Activated T-cell treated with anti-CD3 and anti-CD28 coated beads, Interleukin-2, amount 50 U/mL, for 4 hours (primary cell): Measurements from ENCODE around the gene SERPINB12. TPM values are rescaled to one million over a fixed set of nuclear protein-coding genes. Genes with fewer than 3 reads are reported as not detected.

Source experiments
- ATAC-seq, 2 donors: fragments of 200-7000 bp; cut with Tn5 transposase; one replicate each; pipeline ENCODE4 v1.10.0; 2021
- DNase-seq: peaks from one replicate; pipeline ENCODE4 v3.0.0-alpha.2; 2020
- H3K27me3 Mint-ChIP-seq: one replicate; pipeline ENCODE4 v1.8.0; 2021; ENCODE audit warnings: low read depth, mixed read lengths
- H3K36me3 Mint-ChIP-seq: one replicate; pipeline ENCODE4 v1.8.0; 2022; ENCODE audit warnings: mixed read lengths; ENCODE audit not compliant: insufficient read depth
- H3K4me1 Mint-ChIP-seq: one replicate; pipeline ENCODE4 v1.8.0; 2021; ENCODE audit warnings: low read depth, mixed read lengths
- H3K4me3 Mint-ChIP-seq: one replicate; pipeline ENCODE4 v1.8.0; 2021; ENCODE audit warnings: mild to moderate bottlenecking, moderate library complexity, mixed read lengths
- H3K9me3 Mint-ChIP-seq: one replicate; pipeline ENCODE4 v1.8.0; 2021; ENCODE audit warnings: mixed read lengths
- total RNA-seq, 3 donors: library from RNA; stranded (reverse); gene quantifications; one replicate each; pipeline ENCODE4 v1.2.1, GENCODE V29; 2021

Gene SERPINB12
- total RNA-seq, 3 donors from 2014 or later = not detected

- Mint-ChIP-seq H3K4me3 (no peak overlapping the region), H3K27me3 (peaks cover 13% of the 10 kb centered on the region), H3K36me3 (no peaks in the 10 kb centered on the region), H3K9me3 (no peaks in the 10 kb centered on the region), H3K4me1 (no peaks in the 10 kb centered on the region)
- ATAC-seq (no peak), DNase-seq (no peak)
These were observed 25.1 kb downstream of the SERPINB12 start for GRCh38 chr18:63567276-63567675.

GRCh38 chr18:63567825-63568224 lies 25.7 kb downstream of the SERPINB12 start:
- DNase-seq (no peak), ATAC-seq (no peak)
- Mint-ChIP-seq H3K36me3 (no peaks in the 10 kb centered on the region), H3K27me3 (peaks cover 13% of the 10 kb centered on the region), H3K9me3 (no peaks in the 10 kb centered on the region), H3K4me3 (no peak overlapping the region), H3K4me1 (no peaks in the 10 kb centered on the region)

- no peak for ATAC-seq
- no peaks in the 10 kb centered on the region for H3K4me1 Mint-ChIP-seq
- no peaks in the 10 kb centered on the region for H3K36me3 Mint-ChIP-seq
- H3K9me3 Mint-ChIP-seq = no peaks in the 10 kb centered on the region
- DNase-seq = no peak
- H3K27me3 Mint-ChIP-seq = peaks cover 11% of the 10 kb centered on the region
- no peak overlapping the region for H3K4me3 Mint-ChIP-seq
These were observed 28.6 kb downstream of the SERPINB12 start for GRCh38 chr18:63570721-63571120.

GRCh38 chr18:63575681-63576080 lies 33.5 kb downstream of the SERPINB12 start:
- H3K4me3 Mint-ChIP-seq = no peak overlapping the region
- no peaks in the 10 kb centered on the region for H3K4me1 Mint-ChIP-seq
- DNase-seq = no peak
- no peak for ATAC-seq
- no peaks in the 10 kb centered on the region for H3K9me3 Mint-ChIP-seq
- H3K36me3 Mint-ChIP-seq = no peaks in the 10 kb centered on the region
- peaks cover 1% of the 10 kb centered on the region for H3K27me3 Mint-ChIP-seq

- no peaks in the 10 kb centered on the region for H3K9me3 Mint-ChIP-seq
- no peak for DNase-seq
- H3K36me3 Mint-ChIP-seq = no peaks in the 10 kb centered on the region
- H3K4me1 Mint-ChIP-seq = no peaks in the 10 kb centered on the region
- no peak for ATAC-seq
- H3K4me3 Mint-ChIP-seq = no peak overlapping the region
- H3K27me3 Mint-ChIP-seq = peaks cover 11% of the 10 kb centered on the region
These were observed 36.3 kb downstream of the SERPINB12 start for GRCh38 chr18:63578357-63578958.

- no peak for ATAC-seq
These were observed 37.4 kb downstream of the SERPINB12 start for GRCh38 chr18:63579616-63580015.

GRCh38 chr18:63585988-63586387 lies 43.8 kb downstream of the SERPINB12 start:
- H3K9me3 Mint-ChIP-seq = no peaks in the 10 kb centered on the region
- no peak for DNase-seq
- no peak for ATAC-seq

More at GRCh38 chr18:63579616-63580015, 37.4 kb downstream of the SERPINB12 start:
- Mint-ChIP-seq H3K27me3 (peaks cover 13% of the 10 kb centered on the region), H3K36me3 (no peaks in the 10 kb centered on the region), H3K4me1 (no peaks in the 10 kb centered on the region), H3K9me3 (no peaks in the 10 kb centered on the region), H3K4me3 (no peak overlapping the region)
- DNase-seq = no peak

GRCh38 chr18:63586431-63586830 lies 44.3 kb downstream of the SERPINB12 start:
- ATAC-seq (no peak), DNase-seq (no peak)
- peaks cover 9% of the 10 kb centered on the region for H3K27me3 Mint-ChIP-seq
- H3K9me3 Mint-ChIP-seq = no peaks in the 10 kb centered on the region
- H3K4me3 Mint-ChIP-seq = no peak overlapping the region
- no peaks in the 10 kb centered on the region for H3K36me3 Mint-ChIP-seq
- no peaks in the 10 kb centered on the region for H3K4me1 Mint-ChIP-seq

More at GRCh38 chr18:63585988-63586387, 43.8 kb downstream of the SERPINB12 start:
- H3K4me3 Mint-ChIP-seq = no peak overlapping the region
- no peaks in the 10 kb centered on the region for H3K36me3 Mint-ChIP-seq
- no peaks in the 10 kb centered on the region for H3K4me1 Mint-ChIP-seq
- H3K27me3 Mint-ChIP-seq = peaks cover 13% of the 10 kb centered on the region

GRCh38 chr18:63586966-63587365 lies 44.8 kb downstream of the SERPINB12 start, which contains the start of gene SERPINB13:
TSS of gene SERPINB13 (plus strand) at chr18:63587343. CDS start at chr18:63588668, 1,325 bp downstream.
- H3K4me1 Mint-ChIP-seq = no peaks in the 10 kb centered on the region
- no peak for ATAC-seq

GRCh38 chr18:63588909-63589308 lies 46.7 kb downstream of the SERPINB12 start:
- Mint-ChIP-seq H3K4me1 (no peaks in the 10 kb centered on the region), H3K27me3 (peaks cover 6% of the 10 kb centered on the region), H3K9me3 (no peaks in the 10 kb centered on the region), H3K4me3 (no peak overlapping the region), H3K36me3 (no peaks in the 10 kb centered on the region)
- DNase-seq = no peak
- ATAC-seq = no peak

More at GRCh38 chr18:63586966-63587365, 44.8 kb downstream of the SERPINB12 start, which contains the start of gene SERPINB13:
- DNase-seq = no peak
- Mint-ChIP-seq H3K9me3 (no peaks in the 10 kb centered on the region), H3K27me3 (peaks cover 9% of the 10 kb centered on the region), H3K4me3 (no peak within 1 kb of the TSS), H3K36me3 (no peaks in the 10 kb centered on the region)

- ATAC-seq = no peak
- no peaks in the 10 kb centered on the region for H3K36me3 Mint-ChIP-seq
- H3K4me3 Mint-ChIP-seq = no peak overlapping the region
- no peak for DNase-seq
- H3K9me3 Mint-ChIP-seq = no peaks in the 10 kb centered on the region
- H3K4me1 Mint-ChIP-seq = no peaks in the 10 kb centered on the region
- H3K27me3 Mint-ChIP-seq = peaks cover 6% of the 10 kb centered on the region
These were observed 48.2 kb downstream of the SERPINB12 start for GRCh38 chr18:63590373-63590772.

GRCh38 chr18:63590966-63591695 lies 49.0 kb downstream of the SERPINB12 start:
- H3K4me1 Mint-ChIP-seq = no peaks in the 10 kb centered on the region
- ATAC-seq (no peak), DNase-seq (no peak)
- H3K4me3 Mint-ChIP-seq = no peak overlapping the region
- H3K27me3 Mint-ChIP-seq = peaks cover 3% of the 10 kb centered on the region
- H3K9me3 Mint-ChIP-seq = no peaks in the 10 kb centered on the region
- no peaks in the 10 kb centered on the region for H3K36me3 Mint-ChIP-seq

- H3K27me3 Mint-ChIP-seq = peaks cover 3% of the 10 kb centered on the region
- ATAC-seq (no peak), DNase-seq (no peak)
- no peak overlapping the region for H3K4me3 Mint-ChIP-seq
- no peaks in the 10 kb centered on the region for H3K36me3 Mint-ChIP-seq
- H3K9me3 Mint-ChIP-seq = no peaks in the 10 kb centered on the region
- H3K4me1 Mint-ChIP-seq = no peaks in the 10 kb centered on the region
These were observed 49.6 kb downstream of the SERPINB12 start for GRCh38 chr18:63591725-63592124.

- H3K4me1 Mint-ChIP-seq = no peaks in the 10 kb centered on the region
- H3K27me3 Mint-ChIP-seq = peaks cover 4% of the 10 kb centered on the region
- no peak overlapping the region for H3K4me3 Mint-ChIP-seq
- DNase-seq (no peak), ATAC-seq (no peak)
- H3K36me3 Mint-ChIP-seq = no peaks in the 10 kb centered on the region
- no peaks in the 10 kb centered on the region for H3K9me3 Mint-ChIP-seq
These were observed 50.3 kb downstream of the SERPINB12 start for GRCh38 chr18:63592471-63592870.

GRCh38 chr18:63596964-63597363 lies 54.8 kb downstream of the SERPINB12 start:
- Mint-ChIP-seq H3K36me3 (no peaks in the 10 kb centered on the region), H3K9me3 (no peaks in the 10 kb centered on the region), H3K4me3 (no peak overlapping the region), H3K4me1 (no peaks in the 10 kb centered on the region), H3K27me3 (peaks cover 4% of the 10 kb centered on the region)
- ATAC-seq (no peak), DNase-seq (no peak)
